H1 (cell line): ENCODE measurements around the gene ZSCAN30. TPM values are rescaled to one million over a fixed set of nuclear protein-coding genes. Genes with fewer than 3 reads are reported as not detected.
A peak's percentile ranks its signal among the peaks of the same experiment; 100 is the strongest.

Source experiments
- CTCF ChIA-PET: fragments of 300-600 bp; sonication (Branson Sonifier 250); formaldehyde crosslinking; loops from one replicate; lab custom pipeline; 2021; ENCODE audit not compliant: partially characterized antibody; lab: Charles Lee
- POLR2A ChIA-PET: fragments of 300-600 bp; sonication (Branson Sonifier 250); formaldehyde crosslinking; loops from one replicate; lab custom pipeline; 2021; ENCODE audit warnings: inconsistent platforms; ENCODE audit not compliant: partially characterized antibody; lab: Charles Lee
- DNase-seq, 2 experiments: peaks; one replicate each; pipeline versions ENCODE4 v3.0.0 to v3.0.0-alpha.2; 2010 to 2022; ENCODE audit warnings: low spot score in 2 of 2, low read depth in 1 of 2, mixed read lengths in 1 of 2
- FAIRE-seq: peaks from 2 replicates; lab custom pipeline; 2011; peaks lifted over from hg19 to GRCh38; lab: Jason Lieb, UNC
- H2AFZ ChIP-seq: 2 replicates; pipeline ENCODE4 v1.8.1; 2012; ENCODE audit warnings: low read length, inconsistent platforms
- H2AK5ac ChIP-seq: 2 replicates; pipeline ENCODE4 v1.6.1; 2013; ENCODE audit warnings: low read depth, low read length
- H2BK120ac ChIP-seq: replicated peaks from 2 replicates; pipeline ENCODE3; 2013; ENCODE audit warnings: low read depth, low read length, inconsistent platforms
- H2BK12ac ChIP-seq: 2 replicates; pipeline ENCODE4 v1.6.1; 2013; ENCODE audit warnings: low read depth, low read length
- H2BK15ac ChIP-seq: 2 replicates; pipeline ENCODE4 v1.6.1; 2013; ENCODE audit warnings: low read length
- H2BK20ac ChIP-seq: 2 replicates; pipeline ENCODE4 v1.6.1; 2013; ENCODE audit warnings: low read length
- H2BK5ac ChIP-seq: 2 replicates; pipeline ENCODE4 v1.6.1; 2013; ENCODE audit warnings: low read depth, low read length
- H3K14ac ChIP-seq: 2 replicates; pipeline ENCODE4 v1.6.1; 2013; ENCODE audit warnings: inconsistent platforms; ENCODE audit not compliant: insufficient read length
- H3K18ac ChIP-seq: 2 replicates; pipeline ENCODE4 v1.6.1; 2013; ENCODE audit warnings: low read length; ENCODE audit errors: extremely low read depth
- H3K23ac ChIP-seq: 2 replicates; pipeline ENCODE4 v1.6.1; 2013; ENCODE audit warnings: inconsistent platforms; ENCODE audit not compliant: insufficient read length
- H3K23me2 ChIP-seq: 2 replicates; pipeline ENCODE4 v1.6.1; 2013; ENCODE audit warnings: low read depth, low read length
- H3K27ac ChIP-seq: 2 replicates; pipeline ENCODE4 v1.6.1; 2011; ENCODE audit warnings: low read depth, low read length, inconsistent platforms
- H3K27me3 ChIP-seq, 4 experiments: replicated peaks in 1 of 4; 1 replicate in 1 of 4; 2 replicates in 3 of 4; pipeline versions ENCODE4 v1.6.1 to v1.8.1; 2011 to 2013; ENCODE audit warnings: low read length in 3 of 4, mild to moderate bottlenecking in 3 of 4, inconsistent platforms in 2 of 4, mixed read lengths in 2 of 4, moderate library complexity in 1 of 4; ENCODE audit not compliant: control insufficient read depth in 3 of 4, insufficient read depth in 3 of 4; ENCODE audit errors: extremely low read depth in 1 of 4
- H3K36me3 ChIP-seq, 4 experiments: 2 replicates each; pipeline versions ENCODE4 v1.6.1 to v1.8.1; 2011 to 2013; ENCODE audit warnings: mild to moderate bottlenecking in 4 of 4, low read length in 3 of 4, moderate library complexity in 2 of 4, control low read depth in 1 of 4, inconsistent platforms in 1 of 4; ENCODE audit not compliant: insufficient read depth in 4 of 4, control insufficient read depth in 2 of 4
- H3K4ac ChIP-seq: replicated peaks from 2 replicates; pipeline ENCODE3; 2013; ENCODE audit warnings: low read length, low read depth, mixed read lengths, inconsistent platforms; ENCODE audit not compliant: insufficient read length
- H3K4me1 ChIP-seq, 4 experiments: replicated peaks in 1 of 4; 1 replicate in 1 of 4; 2 replicates in 3 of 4; pipeline versions ENCODE4 v1.6.1 to v1.8.1; 2011 to 2013; ENCODE audit warnings: low read length in 3 of 4, inconsistent platforms in 2 of 4, mixed read lengths in 1 of 4; ENCODE audit not compliant: insufficient read depth in 4 of 4, control insufficient read depth in 3 of 4
- H3K4me2 ChIP-seq, 2 experiments: 2 replicates each; pipeline versions ENCODE4 v1.6.1 to v1.8.1; 2011 to 2013; ENCODE audit warnings: low read depth in 2 of 2, low read length in 2 of 2, control low read depth in 1 of 2, inconsistent platforms in 1 of 2, mild to moderate bottlenecking in 1 of 2; ENCODE audit not compliant: insufficient read depth in 1 of 2
- H3K4me3 ChIP-seq, 4 experiments: fragments of 200-600, 300-600 bp in 1 of 4; sonication (generic), shearing (Covaris generic), sonication (Bioruptor Twin) in 1 of 4; 2 replicates each; pipeline versions ENCODE4 v1.5.1 to v1.8.1; 2011 to 2016; ENCODE audit warnings: low read length in 4 of 4, low read depth in 3 of 4, control low read depth in 2 of 4, inconsistent platforms in 2 of 4, mild to moderate bottlenecking in 2 of 4, mixed read lengths in 1 of 4, moderate library complexity in 1 of 4; ENCODE audit not compliant: insufficient read depth in 2 of 4; ENCODE audit errors: extremely low read depth in 1 of 4
- H3K56ac ChIP-seq: replicated peaks from 2 replicates; pipeline ENCODE3; 2013; ENCODE audit warnings: low read depth, mild to moderate bottlenecking, mixed read lengths, low read length, inconsistent platforms; ENCODE audit not compliant: insufficient read length
- H3K79me1 ChIP-seq: 2 replicates; pipeline ENCODE4 v1.6.1; 2013; ENCODE audit warnings: low read depth, low read length, control low read depth
- H3K79me2 ChIP-seq, 2 experiments: 2 replicates each; pipeline versions ENCODE4 v1.6.1 to v1.8.1; 2012 to 2013; ENCODE audit warnings: low read length in 2 of 2, mild to moderate bottlenecking in 2 of 2, inconsistent platforms in 1 of 2; ENCODE audit not compliant: insufficient read depth in 2 of 2, control insufficient read depth in 1 of 2
- H3K9ac ChIP-seq, 4 experiments: replicated peaks in 1 of 4; 1 replicate in 1 of 4; 2 replicates in 3 of 4; pipeline versions ENCODE4 v1.6.1 to v1.8.1; 2011 to 2013; ENCODE audit warnings: low read depth in 3 of 4, low read length in 3 of 4, control low read depth in 2 of 4, mild to moderate bottlenecking in 2 of 4, moderate library complexity in 2 of 4, inconsistent platforms in 1 of 4; ENCODE audit errors: extremely low read depth in 1 of 4
- H3K9me3 ChIP-seq, 2 experiments: 2 replicates each; pipeline versions ENCODE4 v1.6.1 to v1.8.1; 2012 to 2013; ENCODE audit warnings: mild to moderate bottlenecking in 2 of 2, moderate library complexity in 2 of 2, control low read depth in 1 of 2, inconsistent platforms in 1 of 2, low read depth in 1 of 2, low read length in 1 of 2, mixed read lengths in 1 of 2; ENCODE audit not compliant: insufficient read depth in 2 of 2
- H4K20me1 ChIP-seq, 2 experiments: replicated peaks in 1 of 2; 2 replicates each; pipeline versions ENCODE3 to v1.8.1; 2011 to 2013; ENCODE audit warnings: inconsistent platforms in 2 of 2, low read length in 2 of 2, mild to moderate bottlenecking in 1 of 2; ENCODE audit not compliant: insufficient read depth in 2 of 2, control insufficient read depth in 1 of 2
- H4K5ac ChIP-seq: 2 replicates; pipeline ENCODE4 v1.6.1; 2013; ENCODE audit warnings: low read length, low read depth, mixed read lengths, inconsistent platforms; ENCODE audit not compliant: insufficient read length
- H4K8ac ChIP-seq: 2 replicates; pipeline ENCODE4 v1.8.0; 2013; ENCODE audit warnings: mild to moderate bottlenecking, moderate library complexity, low read length, inconsistent platforms; ENCODE audit not compliant: insufficient read depth; ENCODE audit errors: extremely low read depth
- H4K91ac ChIP-seq: replicated peaks from 2 replicates; pipeline ENCODE3; 2013; ENCODE audit warnings: low read length, mixed read lengths, inconsistent platforms; ENCODE audit not compliant: insufficient read length
- CEBPB ChIP-seq: IDR thresholded peaks from 2 replicates; pipeline ENCODE4 v1.6.1; 2012; ENCODE audit warnings: low read depth, low read length
- YY1 ChIP-seq: IDR thresholded peaks from 2 replicates; pipeline ENCODE4 v1.6.1; 2011; ENCODE audit warnings: low read depth, mild to moderate bottlenecking, low read length
- ZNF274 ChIP-seq: IDR thresholded peaks from 2 replicates; pipeline ENCODE4 v1.7.0; 2012; ENCODE audit warnings: low read length, borderline replicate concordance; ENCODE audit errors: extremely low read depth
- WGBS, 2 experiments: shearing (Covaris generic) in 1 of 2; methylation state at CpG; one replicate each; pipeline versions ENCODE4 v1.1.6 to v1.1.7; 2013 to 2015; ENCODE audit warnings: low lambda C conversion rate in 2 of 2, mixed read lengths in 2 of 2, inconsistent platforms in 1 of 2, low coverage in 1 of 2, missing lambda C conversion rate in 1 of 2; ENCODE audit not compliant: insufficient replicate concordance in 2 of 2, insufficient coverage in 1 of 2, insufficient read length in 1 of 2; ENCODE audit errors: extremely low coverage in 1 of 2, missing lambda C conversion rate in 1 of 2; 5-methylcytosine and 5-hydroxymethylcytosine counted together
- polyA plus RNA-seq, 7 experiments: library from polyadenylated mRNA; depleted of rRNA in 3 of 7; stranded (reverse) in 5 of 7; unstranded in 2 of 7; fragments of >200 nt in 5 of 7; fragments of 200-250 nt in 2 of 7; gene quantifications; 1 replicate in 5 of 7; 2 replicates in 1 of 7; 4 replicates in 1 of 7; pipeline versions ENCODE4 v1.2.1 to v1.2.3, GENCODE V29; 2011 to 2013; ENCODE audit warnings: missing spikeins in 2 of 7, mixed read lengths in 2 of 7
- total RNA-seq: library from RNA; stranded (reverse); fragmentation: NEBNext Ultra II Directional; extraction: Animal tissue kit (Norgen Biotek cat#: 25700); gene quantifications from 2 replicates; pipeline ENCODE4 v1.2.1, GENCODE V29; 2021

ZSCAN30 gene
- total and polyA plus RNA-seq, 2 of the 8 experiments (the other 6 are each of a cell fraction or from before 2014, with no cell fraction given), result 4.4 to 10.3 TPM

- no peak overlapping the region for H3K4me3 ChIP-seq
Measured at GRCh38 chr18:35306588-35307250, 16.7 kb upstream of the ZSCAN30 start.

More at GRCh38 chr18:35306588-35307250, 16.7 kb upstream of the ZSCAN30 start:
- Histone ChIP-seq H3K56ac (no peak overlapping the region), H3K4me2 (no peak overlapping the region), H3K27me3 (peaks cover 0 to 3% (median 0%) of the 10 kb centered on the region in 4 experiments; a peak in 1 of 7 replicates), H4K8ac (no peak overlapping the region), H3K79me2 (0 out of 4 replicates have a peak, but pooled peaks cover 0 to 10% of the 10 kb centered on the region in 2 experiments), H2BK12ac (no peak overlapping the region), H3K9me3 (peaks cover 45 to 55% of the 10 kb centered on the region in 2 experiments), H2BK15ac (no peak overlapping the region), H3K18ac (no peak overlapping the region), H3K9ac (no peak overlapping the region), H2BK120ac (no peak overlapping the region), H4K20me1 (no peaks in the 10 kb centered on the region), H4K91ac (no peak overlapping the region), H3K14ac (no peak overlapping the region), H3K23ac (no peak overlapping the region), H3K36me3 (peaks cover 0 to 61% (median 26%) of the 10 kb centered on the region in 4 experiments; a peak in 5 of 8 replicates), H4K5ac (no peak overlapping the region), H2BK5ac (no peak overlapping the region), H2AFZ (no peak overlapping the region), H3K23me2 (no peaks in the 10 kb centered on the region; the same call in 1 of the 2 replicates), H3K79me1 (no peaks in the 10 kb centered on the region), H2BK20ac (no peak overlapping the region), H2AK5ac (no peak overlapping the region), H3K4ac (no peak overlapping the region), H3K4me1 (no peaks in the 10 kb centered on the region), H3K27ac (no peak overlapping the region)
- WGBS, 2 experiments, result 92% methylated on average over 5 of the region's 5 CpGs; no CpG with 5 or more reads in 1 of the 2 experiments
- ChIA-PET CTCF (interaction anchor here (0.6 to 1.5 kb wide), 2 partner anchors 75 to 105 kb away, joined by 4 to 5 read pairs; no protein-coding TSS in a partner anchor), POLR2A (interaction anchor here (1.5 to 2.1 kb wide), 2 partner anchors 14 to 39 kb away, joined by 5 to 8 read pairs; no protein-coding TSS in a partner anchor)
- FAIRE-seq, result no peak
- no peak for DNase-seq
- TF ChIP-seq YY1 (no peak), ZNF274 (peak; percentile 91), CEBPB (no peak)
